Psoas muscle (tissue), 8 donors: ENCODE results near the gene ZC2HC1B. TPM values are rescaled to one million over a fixed set of nuclear protein-coding genes. Genes with fewer than 3 reads are reported as not detected.
"Not testable (repeated sequence)": the region's sequence is repeated elsewhere in the genome, so short reads cannot be mapped to it uniquely, and the experiment has no call there.

Source experiments
- ATAC-seq, 4 donors: fragments of 200-7000 bp; cut with Tn5 transposase; one replicate each; pipeline ENCODE4 v1.9.1; 2020; ENCODE audit warnings: moderate library complexity in 3 of 4, mild to moderate bottlenecking in 2 of 4
- DNase-seq, 2 donors: peaks; one replicate each; pipeline ENCODE4 v3.0.0-alpha.2; 2020
- H3K27ac ChIP-seq: fragments of 200-600 bp; one replicate; pipeline ENCODE4 v1.8.0; 2022
- H3K27me3 ChIP-seq, 3 donors: fragments of 200-600 bp in 1 of 3; one replicate each; pipeline versions ENCODE4 v1.6.1 to v1.8.0; 2013 to 2022; ENCODE audit warnings: low read length in 2 of 3, mild to moderate bottlenecking in 2 of 3, moderate library complexity in 1 of 3; ENCODE audit not compliant: insufficient read depth in 3 of 3
- H3K36me3 ChIP-seq, 2 donors: fragments of 200-600 bp in 1 of 2; one replicate each; pipeline versions ENCODE4 v1.6.1 to v1.8.0; 2013 to 2022; ENCODE audit warnings: low read depth in 1 of 2, mild to moderate bottlenecking in 1 of 2, moderate library complexity in 1 of 2; ENCODE audit not compliant: insufficient read depth in 1 of 2
- H3K4me1 ChIP-seq: fragments of 200-600 bp; one replicate; pipeline ENCODE4 v1.8.0; 2022
- H3K4me3 ChIP-seq: fragments of 200-600 bp; one replicate; pipeline ENCODE4 v1.8.0; 2022; ENCODE audit warnings: mild to moderate bottlenecking
- H3K9me3 ChIP-seq: fragments of 200-600 bp; one replicate; pipeline ENCODE4 v1.8.0; 2022
- CTCF ChIP-seq: fragments of 200-600 bp; IDR thresholded peaks from one replicate; pipeline ENCODE4 v1.8.0; 2022; ENCODE audit warnings: antibody characterized with exemption
- WGBS, 3 donors: extraction: QIAGEN DNeasy Blood & Tissue Kit; methylation state at CpG; one replicate each; pipeline versions ENCODE4 v1.1.6 to v1.1.7; 2013; 5-methylcytosine and 5-hydroxymethylcytosine counted together
- intact Hi-C, 2 donors: fragments of 100-400 bp; cut with DNase I; formaldehyde crosslinking; loops; one replicate each; pipeline versions ENCODE4 v1.11.0 to v1.14.2; 2022
- polyA plus RNA-seq, 3 donors: library from polyadenylated mRNA; stranded (reverse); fragments of 200-250 nt; gene quantifications; one replicate each; pipeline ENCODE4 v1.2.3, GENCODE V29; 2013
- total RNA-seq, 4 donors: library from RNA; stranded (reverse); fragmentation: NEBNext Ultra II Directional in 2 of 4; extraction: Animal tissue kit (Norgen Biotek cat#: 25700) in 2 of 4; gene quantifications; one replicate each; pipeline versions ENCODE4 v1.2.1 to v1.2.4, GENCODE V29; 2021 to 2023
- donor health status: healthy with polysubstance abuse.
- donor health status: DM: no; HTN: no; CAD: no; lungs with moderate emphysema.
- donor health status: Bipolar disorder and iron deficiency.
- donor health status: healthy.
- donor health status: DM: yes; HTN: yes; CAD: no.
- donor health status: DM: no; HTN: no; CAD: no.
- donor health status: DM: no; HTN: no; CAD: no.
- donor health status: DM: yes; HTN: yes; CAD: no.

The ZC2HC1B gene
- total and polyA plus RNA-seq, 7 donors, result 0.56 TPM; not detected in 6

- Histone ChIP-seq H3K9me3 (no peaks in the 10 kb centered on the region), H3K4me3 (no peak overlapping the region), H3K27me3 (no peaks in the 10 kb centered on the region), H3K27ac (no peak overlapping the region), H3K4me1 (no peaks in the 10 kb centered on the region), H3K36me3 (peaks cover 4 to 75% of the 10 kb centered on the region in 2 donors)
- WGBS, 3 donors, result 64 to 69% (median 67%) methylated on average over 2 of the region's 2 CpGs
- intact Hi-C loops, result no loop called here
- no peak for TF ChIP-seq CTCF
- no peak for DNase-seq
- no peak for ATAC-seq
Observed at GRCh38 chr6:143863771-143864170, 503 bp upstream of the ZC2HC1B start.

GRCh38 chr6:143867236-143867635 lies 3.0 kb downstream of the ZC2HC1B start:
- H3K4me1 ChIP-seq, result no peaks in the 10 kb centered on the region
- no peak for TF ChIP-seq CTCF
- intact Hi-C loops, result no loop called here
- H3K27ac ChIP-seq, result no peak overlapping the region
- DNase-seq (no peak), ATAC-seq (no peak)
- no peaks in the 10 kb centered on the region for H3K27me3 ChIP-seq
- no peak overlapping the region for H3K4me3 ChIP-seq
- H3K36me3 ChIP-seq, result peaks cover 0 to 41% of the 10 kb centered on the region in 2 donors
- no peaks in the 10 kb centered on the region for H3K9me3 ChIP-seq

GRCh38 chr6:143868808-143869207 lies 4.5 kb downstream of the ZC2HC1B start:
- H3K27me3 ChIP-seq, intact Hi-C loops, DNase-seq, H3K27ac ChIP-seq, H3K4me1 ChIP-seq, H3K4me3 ChIP-seq, H3K9me3 ChIP-seq, ATAC-seq: not testable (repeated sequence)
- 96 to 99% (median 98%) methylated on average over 3 of the region's 3 CpGs for WGBS, 3 donors
- H3K36me3 ChIP-seq, result peaks cover 0 to 25% of the 10 kb centered on the region in 2 donors

GRCh38 chr6:143871202-143871730 lies 7.0 kb downstream of the ZC2HC1B start:
- DNase-seq, H3K4me1 ChIP-seq, intact Hi-C loops, H3K9me3 ChIP-seq, H3K27me3 ChIP-seq, H3K27ac ChIP-seq, H3K4me3 ChIP-seq, H3K36me3 ChIP-seq, ATAC-seq: not testable (repeated sequence)
- 23 to 45% (median 38%) methylated on average over 1 of the region's 1 CpG for WGBS, 3 donors

GRCh38 chr6:143872201-143872600 lies 7.9 kb downstream of the ZC2HC1B start:
- no peaks in the 10 kb centered on the region for H3K27me3 ChIP-seq
- no peak overlapping the region for H3K4me3 ChIP-seq
- H3K4me1 ChIP-seq, result no peaks in the 10 kb centered on the region
- no peaks in the 10 kb centered on the region for H3K9me3 ChIP-seq
- intact Hi-C loops, result no loop called here
- no peak for ATAC-seq
- no peak overlapping the region for H3K27ac ChIP-seq
- no peak for DNase-seq
- no peak for TF ChIP-seq CTCF
- WGBS, 3 donors, result 83 to 88% (median 85%) methylated on average over 2 of the region's 2 CpGs
- no peaks in the 10 kb centered on the region for H3K36me3 ChIP-seq

- H3K27ac ChIP-seq, H3K9me3 ChIP-seq, H3K4me3 ChIP-seq, ATAC-seq, intact Hi-C loops, H3K4me1 ChIP-seq, H3K27me3 ChIP-seq, H3K36me3 ChIP-seq, DNase-seq: not testable (repeated sequence)
- 95 to 99% (median 97%) methylated on average over 4 of the region's 4 CpGs for WGBS, 3 donors
Observed at GRCh38 chr6:143873600-143873999, 9.3 kb downstream of the ZC2HC1B start.

- H3K27me3 ChIP-seq, result not testable (repeated sequence)
Observed at GRCh38 chr6:143874503-143874902, 10.2 kb downstream of the ZC2HC1B start.

More at GRCh38 chr6:143874503-143874902, 10.2 kb downstream of the ZC2HC1B start:
- intact Hi-C loops, DNase-seq, H3K4me1 ChIP-seq, H3K9me3 ChIP-seq, H3K36me3 ChIP-seq, H3K27ac ChIP-seq, H3K4me3 ChIP-seq, ATAC-seq: not testable (repeated sequence)
